Tibial nerve (tissue), 4 donors: ENCODE results near the gene PHKB. TPM values are rescaled to one million over a fixed set of nuclear protein-coding genes. Genes with fewer than 3 reads are reported as not detected.

Experiments
- DNase-seq, 2 donors: peaks; one replicate each; pipeline ENCODE4 v3.0.0-alpha.2; 2019; ENCODE audit warnings: low spot score in 2 of 2
- H3K27ac ChIP-seq, 4 donors: fragments of 200-600 bp; sonication (generic) in 3 of 4; one replicate each; pipeline ENCODE4 v1.5.1; 2017 to 2019; ENCODE audit warnings: mild to moderate bottlenecking in 1 of 4
- H3K27me3 ChIP-seq, 2 donors: fragments of 200-600 bp; sonication (generic) in 1 of 2; one replicate each; pipeline versions ENCODE4 v1.5.1 to v1.6.0; 2017 to 2019
- H3K36me3 ChIP-seq, 3 donors: fragments of 200-600 bp; sonication (generic); one replicate each; pipeline ENCODE4 v1.5.1; 2018 to 2019
- H3K4me1 ChIP-seq, 4 donors: fragments of 200-600 bp; sonication (generic) in 3 of 4; one replicate each; pipeline ENCODE4 v1.5.1; 2017 to 2019
- H3K4me3 ChIP-seq, 4 donors: fragments of 200-600 bp; sonication (generic) in 3 of 4; one replicate each; pipeline ENCODE4 v1.5.1; 2017 to 2019; ENCODE audit warnings: mild to moderate bottlenecking in 1 of 4, moderate library complexity in 1 of 4
- H3K9me3 ChIP-seq, 4 donors: fragments of 200-600 bp; sonication (generic) in 3 of 4; one replicate each; pipeline ENCODE4 v1.5.1; 2017 to 2019
- CTCF ChIP-seq, 5 experiments: fragments of 200-600 bp in 3 of 5; fragments of 450-650 bp in 2 of 5; sonication (generic) in 3 of 5; IDR thresholded peaks; one replicate each; pipeline ENCODE4 v1.5.1; 2016 to 2019; ENCODE audit warnings: antibody characterized with exemption in 5 of 5, mild to moderate bottlenecking in 3 of 5, moderate library complexity in 2 of 5
- EP300 ChIP-seq, 2 donors: sonication (generic); formaldehyde crosslinking; IDR thresholded peaks; one replicate each; pipeline ENCODE4 v1.6.1; 2017; ENCODE audit warnings: antibody characterized with exemption in 2 of 2, mild to moderate bottlenecking in 1 of 2
- POLR2A ChIP-seq, 2 donors: fragments of 450-650 bp; IDR thresholded peaks; one replicate each; pipeline ENCODE4 v1.6.1; 2017; ENCODE audit warnings: antibody characterized with exemption in 2 of 2, mild to moderate bottlenecking in 2 of 2, moderate library complexity in 2 of 2
- WGBS, 2 donors: methylation state at CpG; one replicate each; pipeline ENCODE4 v1.1.5; 2018; 5-methylcytosine and 5-hydroxymethylcytosine counted together
- total RNA-seq, 4 donors: library from RNA; depleted of rRNA; stranded (reverse); fragments of >200 nt; gene quantifications; one replicate each; pipeline ENCODE4 v1.1.0, GENCODE V29; 2016

Gene PHKB
- total RNA-seq, 4 donors from 2014 or later: 80.1 to 93.7 (median 82.4) TPM

- H3K4me1 ChIP-seq: peaks cover 0 to 1% (median 0%) of the 10 kb centered on the region in 4 donors
- H3K9me3 ChIP-seq: no peaks in the 10 kb centered on the region
- H3K27ac ChIP-seq: no peak overlapping the region
- 97 to 100% methylated on average over 1 of the region's 1 CpG for WGBS, 2 donors
- DNase-seq: no peak
- H3K4me3 ChIP-seq: no peak overlapping the region
- H3K27me3 ChIP-seq: no peaks in the 10 kb centered on the region
- TF ChIP-seq EP300 (IDR thresholded peaks at IDR 0.05) (no peak), POLR2A (IDR thresholded peaks at IDR 0.05) (no peak), CTCF (IDR thresholded peaks at IDR 0.05) (no peak)
- peaks cover 0 to 61% (median 0%) of the 10 kb centered on the region in 3 donors for H3K36me3 ChIP-seq
Measured at GRCh38 chr16:47638175-47638574, 177.0 kb downstream of the PHKB start.

- TF ChIP-seq CTCF (IDR thresholded peaks at IDR 0.05): no peak
- TF ChIP-seq EP300 (IDR thresholded peaks at IDR 0.05): no peak
- no peak for TF ChIP-seq POLR2A (IDR thresholded peaks at IDR 0.05)
- DNase-seq: no peak
- H3K36me3 ChIP-seq: peaks cover 0 to 44% (median 0%) of the 10 kb centered on the region in 3 donors
- H3K4me3 ChIP-seq: no peak overlapping the region
- no peak overlapping the region for H3K27ac ChIP-seq
- H3K9me3 ChIP-seq: no peaks in the 10 kb centered on the region
- no peaks in the 10 kb centered on the region for H3K27me3 ChIP-seq
- 91 to 94% methylated on average over 3 of the region's 3 CpGs for WGBS, 2 donors
- H3K4me1 ChIP-seq: peaks cover 0 to 7% (median 3%) of the 10 kb centered on the region in 4 donors
Measured at GRCh38 chr16:47640661-47641060, 179.5 kb downstream of the PHKB start.

GRCh38 chr16:47643323-47644000 is 182.3 kb downstream of the PHKB start:
- Histone ChIP-seq H3K27me3 (no peaks in the 10 kb centered on the region), H3K36me3 (peaks cover 0 to 35% (median 0%) of the 10 kb centered on the region in 3 donors), H3K4me1 (peaks cover 0 to 7% (median 3%) of the 10 kb centered on the region in 4 donors), H3K27ac (no peak overlapping the region), H3K9me3 (no peaks in the 10 kb centered on the region), H3K4me3 (no peak overlapping the region)
- no peak for DNase-seq
- 64 to 71% methylated on average over 4 of the region's 4 CpGs for WGBS, 2 donors
- TF ChIP-seq POLR2A (IDR thresholded peaks at IDR 0.05) (no peak), EP300 (IDR thresholded peaks at IDR 0.05) (no peak), CTCF (IDR thresholded peaks at IDR 0.05) (no peak)

- no peak for DNase-seq
Measured at GRCh38 chr16:47644166-47644565, 183.0 kb downstream of the PHKB start.

More at GRCh38 chr16:47644166-47644565, 183.0 kb downstream of the PHKB start:
- Histone ChIP-seq H3K27me3 (no peaks in the 10 kb centered on the region), H3K9me3 (no peaks in the 10 kb centered on the region), H3K36me3 (peaks cover 0 to 42% (median 0%) of the 10 kb centered on the region in 3 donors), H3K4me1 (peaks cover 0 to 7% (median 3%) of the 10 kb centered on the region in 4 donors), H3K27ac (no peak overlapping the region), H3K4me3 (no peak overlapping the region)
- WGBS, 2 donors: 39 to 40% methylated on average over 2 of the region's 2 CpGs
- TF ChIP-seq EP300 (IDR thresholded peaks at IDR 0.05) (no peak), POLR2A (IDR thresholded peaks at IDR 0.05) (no peak), CTCF (IDR thresholded peaks at IDR 0.05) (no peak)
